Hematopoietic multipotent progenitor cell treated with erythropoietin and hydrocortisone succinate and interleukin-3 and kit ligand, for 15 days (in vitro differentiated cells): ENCODE results near the gene TGFBR2.

Source experiments
- DNase-seq: peaks from one replicate; pipeline ENCODE4 v3.0.0-alpha.2; 2015; ENCODE audit warnings: low spot score

TGFBR2 gene

DNA sequence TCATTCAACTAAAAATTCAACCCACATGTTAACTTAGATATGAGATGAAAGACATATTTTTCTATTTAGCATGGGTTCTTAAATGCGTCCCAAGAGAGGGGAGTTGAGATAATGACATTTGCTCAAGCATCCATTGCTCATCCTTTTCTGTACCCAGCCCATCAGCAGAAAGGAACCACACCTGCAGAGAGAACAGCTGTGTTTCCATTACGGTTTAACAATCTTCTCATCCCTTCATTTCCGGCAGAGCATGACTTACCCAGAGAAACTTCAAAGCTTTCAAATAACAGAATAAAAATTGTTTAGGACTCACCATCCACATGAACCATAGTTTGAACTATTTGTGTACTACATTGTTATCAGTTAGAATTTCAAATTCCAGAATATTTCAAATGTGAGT lies 113.1 kb downstream of the TGFBR2 start:
- DNase-seq, result no peak

- no peak for DNase-seq
Observed at GRCh38 chr3:30720586-30721313, 114.3 kb downstream of the TGFBR2 start.

DNA sequence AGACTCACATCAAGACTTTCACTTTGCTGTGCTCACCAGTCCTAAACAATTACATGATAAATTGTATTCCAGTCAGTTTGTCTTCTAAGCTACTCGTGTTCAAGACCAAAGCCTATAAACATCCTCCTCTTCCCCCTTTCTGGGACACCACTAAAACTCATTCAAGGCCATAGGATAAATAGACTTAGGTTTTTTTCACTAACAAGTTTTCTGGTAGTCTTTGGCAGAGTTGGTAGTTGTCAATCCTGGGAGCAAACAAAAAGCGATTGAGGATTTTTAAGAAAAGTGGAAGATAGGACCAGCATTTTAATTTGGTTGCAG lies 114.9 kb downstream of the TGFBR2 start:
- no peak for DNase-seq

- no peak for DNase-seq
Observed at GRCh38 chr3:30723211-30723610, 116.8 kb downstream of the TGFBR2 start.

- no peak for DNase-seq
Observed at GRCh38 chr3:30724863-30725262, 118.5 kb downstream of the TGFBR2 start.

- no peak for DNase-seq
Observed at GRCh38 chr3:30728143-30728542, 121.7 kb downstream of the TGFBR2 start.

GRCh38 chr3:30729512-30729911 lies 123.1 kb downstream of the TGFBR2 start:
- no peak for DNase-seq

DNA sequence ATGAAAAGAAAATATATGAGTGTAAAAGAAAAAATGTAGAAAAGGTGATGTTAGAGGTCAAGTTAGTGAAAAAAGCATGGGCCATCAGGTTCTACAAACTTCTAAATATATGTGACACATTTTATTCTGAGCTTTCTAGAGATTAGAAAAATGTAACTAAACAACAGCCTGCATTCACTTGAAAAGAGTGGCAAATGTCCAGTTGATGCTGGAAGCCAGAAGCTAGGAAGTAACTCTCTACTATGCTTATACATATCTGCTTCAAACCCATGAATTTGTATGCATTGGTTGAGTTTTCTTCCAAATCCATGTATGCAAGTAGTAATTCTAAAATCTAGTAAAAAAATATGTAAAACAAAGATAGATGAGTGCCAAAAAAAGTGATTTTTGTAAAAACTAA lies 123.5 kb downstream of the TGFBR2 start:
- no peak for DNase-seq

DNA sequence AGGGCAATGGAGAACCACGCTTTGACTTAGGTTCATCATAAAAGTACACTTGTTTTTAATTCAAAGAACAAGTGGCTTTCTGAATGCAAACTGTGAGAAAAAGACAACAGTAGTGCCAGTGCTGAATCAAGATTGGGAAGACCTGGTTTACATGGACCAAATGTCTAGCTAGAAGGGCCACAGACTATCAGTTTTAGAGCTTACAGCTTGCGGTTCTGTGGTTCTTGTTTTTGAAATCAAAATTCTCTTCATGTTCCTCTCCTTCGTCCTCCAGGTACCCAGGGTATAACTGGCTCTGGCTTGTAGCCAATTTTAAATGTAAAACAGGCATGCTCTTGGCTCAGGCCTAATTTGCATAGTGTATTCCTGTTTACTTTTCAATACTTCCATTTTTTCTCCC lies 124.6 kb downstream of the TGFBR2 start:
- DNase-seq, result no peak

GRCh38 chr3:30733209-30733608 lies 126.8 kb downstream of the TGFBR2 start:
- DNase-seq, result no peak

DNA sequence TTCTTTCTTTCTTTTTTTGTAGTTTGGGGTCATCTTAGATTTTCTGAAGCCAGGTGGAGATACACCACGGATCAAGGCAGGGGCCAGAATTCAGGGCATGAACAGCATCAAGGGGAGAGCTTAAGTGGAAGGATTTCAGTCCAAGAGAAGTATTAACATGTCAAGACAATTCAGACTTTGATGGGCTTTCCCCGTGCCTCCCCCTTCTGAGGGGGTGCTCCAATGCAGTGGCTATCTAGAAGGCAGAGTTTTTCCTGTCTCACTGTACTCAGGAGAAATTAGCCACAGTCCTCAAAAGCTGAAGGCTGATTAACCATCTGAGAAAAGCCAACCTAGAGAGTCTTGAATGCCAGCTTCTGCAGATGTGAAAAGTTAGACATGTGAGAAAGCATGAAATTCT lies 127.3 kb downstream of the TGFBR2 start:
- no peak for DNase-seq

DNA sequence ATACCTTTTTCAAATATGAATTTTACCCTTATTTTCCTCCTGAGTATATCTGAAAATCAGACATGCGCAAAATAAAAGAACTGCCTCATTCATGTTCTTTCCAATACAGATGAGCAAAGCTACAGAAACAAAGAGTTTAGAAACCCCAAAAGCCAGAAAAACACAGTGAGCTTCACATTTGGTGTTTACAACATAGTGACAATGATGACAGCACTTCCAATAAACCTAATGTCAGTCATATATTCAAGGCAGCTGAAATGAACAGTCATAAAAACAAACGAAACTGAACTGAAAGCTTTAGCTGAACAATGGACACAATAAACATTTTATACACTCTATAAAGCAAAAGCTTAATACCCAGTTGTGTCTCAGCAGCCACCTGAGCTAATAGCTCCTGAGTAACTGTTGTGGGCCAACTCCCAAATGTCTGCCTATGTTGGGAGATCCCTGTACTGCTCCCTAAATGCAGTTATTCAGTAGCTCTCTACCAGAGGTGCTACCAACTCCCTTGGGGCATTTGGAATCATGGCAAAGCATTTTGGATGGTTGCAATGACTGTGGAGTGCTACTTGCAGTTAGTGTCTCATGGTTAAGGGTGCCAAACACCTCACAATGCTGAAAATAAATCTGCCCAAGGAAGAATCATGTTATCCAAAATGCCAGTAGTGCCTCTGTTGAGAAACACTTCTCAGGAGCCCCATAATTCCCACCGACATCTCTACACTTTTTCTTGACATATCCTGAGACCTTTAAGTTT lies 131.5 kb downstream of the TGFBR2 start:
- DNase-seq, result no peak

GRCh38 chr3:30738605-30739004 lies 132.2 kb downstream of the TGFBR2 start:
- no peak for DNase-seq

DNA sequence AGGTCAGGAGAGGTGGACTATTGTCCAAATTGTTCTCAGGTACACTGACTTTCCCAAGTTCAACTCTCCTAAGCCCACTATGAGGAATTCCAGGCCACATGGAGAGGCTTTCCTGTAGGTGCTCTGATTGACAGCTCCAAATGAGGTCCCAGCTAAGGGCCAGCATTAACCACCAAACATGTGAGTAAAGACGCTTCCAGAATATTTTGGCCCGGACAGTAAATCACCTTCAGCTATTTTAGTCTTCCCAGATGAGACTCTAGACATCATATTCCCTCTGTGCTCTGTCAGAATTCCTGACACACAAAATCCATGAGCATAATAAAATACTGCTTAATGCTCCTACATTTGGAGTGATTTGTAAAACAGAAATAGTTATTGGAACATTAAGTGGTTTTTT lies 135.5 kb downstream of the TGFBR2 start:
- DNase-seq, result no peak

DNA sequence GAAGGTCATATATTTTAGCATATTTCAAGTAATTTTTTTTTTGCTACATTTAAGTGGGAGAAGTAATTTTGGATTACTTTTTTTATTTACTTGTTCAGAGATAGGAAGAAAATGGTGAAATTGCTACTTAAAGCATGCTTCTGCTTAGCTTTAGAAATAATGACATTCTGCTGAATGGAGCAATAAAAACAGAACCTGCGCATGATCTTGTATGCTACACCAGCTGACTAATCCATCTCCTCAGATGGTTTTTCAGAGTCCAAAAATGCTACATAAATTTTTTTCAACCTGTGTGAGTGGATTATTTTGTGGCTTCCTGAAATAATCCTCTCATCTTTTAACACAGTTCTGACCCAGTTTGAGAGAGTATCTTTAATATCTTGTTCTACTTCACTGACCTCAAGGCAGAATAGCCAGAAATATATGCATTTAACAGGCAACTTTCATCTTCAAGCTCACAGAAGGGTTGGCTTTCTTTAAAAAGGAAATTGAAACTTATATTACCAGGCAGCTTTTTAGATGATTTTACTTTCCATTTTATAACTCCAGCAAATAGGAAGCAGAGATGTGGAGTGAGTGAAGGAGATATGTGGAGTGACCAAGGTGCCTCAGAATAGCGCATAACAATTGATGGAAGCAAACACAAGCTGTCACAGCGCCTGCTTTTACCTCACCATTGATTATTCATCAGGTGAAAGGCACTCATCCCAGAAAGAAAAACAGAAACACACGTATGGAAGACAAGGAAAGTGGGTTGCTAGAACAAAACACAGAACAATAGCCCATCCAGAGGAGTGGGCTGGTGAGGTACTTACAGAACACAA lies 136.6 kb downstream of the TGFBR2 start:
- no peak for DNase-seq
